ENCODE measurements around the gene APBA2. TPM values are rescaled to one million over a fixed set of nuclear protein-coding genes. Genes with fewer than 3 reads are reported as not detected.

The APBA2 gene
- total RNA-seq, 1 donor from 2014 or later = 33.1 TPM

DNA sequence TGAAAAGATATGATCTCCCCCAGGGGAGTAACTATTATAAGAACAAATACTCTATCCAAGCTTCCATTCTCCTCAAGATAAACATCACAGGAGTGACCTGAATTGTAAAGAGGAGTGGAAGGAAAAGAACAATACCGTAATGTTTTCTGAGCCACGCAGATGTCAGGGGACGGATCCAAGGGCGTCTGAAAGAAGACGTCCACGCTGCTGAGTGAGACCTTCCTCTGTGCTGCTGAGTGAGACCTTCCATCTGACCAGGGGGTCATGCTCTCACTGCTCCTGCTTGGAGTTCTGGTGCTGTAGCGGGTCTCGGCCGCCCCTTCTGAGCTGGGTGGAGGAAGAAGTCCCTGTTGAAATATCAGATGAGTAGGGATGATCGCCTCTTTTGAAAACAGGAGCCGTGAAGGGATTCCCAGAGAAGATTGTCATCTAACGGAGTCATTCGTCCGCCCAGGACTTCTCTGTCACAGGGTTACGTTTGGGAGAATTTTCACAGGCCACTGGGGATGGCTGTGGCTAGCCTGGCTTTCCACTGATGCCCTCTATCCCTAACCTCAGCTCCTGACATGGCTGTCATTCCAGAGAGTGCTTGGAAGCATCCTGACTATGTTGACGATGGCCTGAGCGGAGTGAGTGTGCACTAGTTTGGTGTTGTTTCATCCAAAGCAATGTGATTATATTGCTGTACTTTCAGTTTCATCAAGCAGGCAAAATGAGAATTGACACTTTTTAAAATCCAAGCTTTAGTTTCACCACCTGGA lies 184.9 kb downstream of the APBA2 start:
- no peak for DNase-seq (ENCODE audit: low spot score in 2 of 2, unreplicated experiment in 2 of 2)
- Mint-ChIP-seq H3K4me1 (no peaks in the 10 kb centered on the region), H3K4me3 (no peak overlapping the region), H3K27ac (no peak overlapping the region), H3K9me3 (peaks cover 9% of the 10 kb centered on the region), H3K36me3 (peaks cover 3% of the 10 kb centered on the region), H3K27me3 (ENCODE audit: low read depth) (no peaks in the 10 kb centered on the region)
- TF ChIP-seq, protein P1, sequence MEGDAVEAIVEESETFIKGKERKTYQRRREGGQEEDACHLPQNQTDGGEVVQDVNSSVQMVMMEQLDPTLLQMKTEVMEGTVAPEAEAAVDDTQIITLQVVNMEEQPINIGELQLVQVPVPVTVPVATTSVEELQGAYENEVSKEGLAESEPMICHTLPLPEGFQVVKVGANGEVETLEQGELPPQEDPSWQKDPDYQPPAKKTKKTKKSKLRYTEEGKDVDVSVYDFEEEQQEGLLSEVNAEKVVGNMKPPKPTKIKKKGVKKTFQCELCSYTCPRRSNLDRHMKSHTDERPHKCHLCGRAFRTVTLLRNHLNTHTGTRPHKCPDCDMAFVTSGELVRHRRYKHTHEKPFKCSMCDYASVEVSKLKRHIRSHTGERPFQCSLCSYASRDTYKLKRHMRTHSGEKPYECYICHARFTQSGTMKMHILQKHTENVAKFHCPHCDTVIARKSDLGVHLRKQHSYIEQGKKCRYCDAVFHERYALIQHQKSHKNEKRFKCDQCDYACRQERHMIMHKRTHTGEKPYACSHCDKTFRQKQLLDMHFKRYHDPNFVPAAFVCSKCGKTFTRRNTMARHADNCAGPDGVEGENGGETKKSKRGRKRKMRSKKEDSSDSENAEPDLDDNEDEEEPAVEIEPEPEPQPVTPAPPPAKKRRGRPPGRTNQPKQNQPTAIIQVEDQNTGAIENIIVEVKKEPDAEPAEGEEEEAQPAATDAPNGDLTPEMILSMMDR (IDR thresholded peaks at IDR 0.05; ENCODE audit: unreplicated experiment) = no peak

DNA sequence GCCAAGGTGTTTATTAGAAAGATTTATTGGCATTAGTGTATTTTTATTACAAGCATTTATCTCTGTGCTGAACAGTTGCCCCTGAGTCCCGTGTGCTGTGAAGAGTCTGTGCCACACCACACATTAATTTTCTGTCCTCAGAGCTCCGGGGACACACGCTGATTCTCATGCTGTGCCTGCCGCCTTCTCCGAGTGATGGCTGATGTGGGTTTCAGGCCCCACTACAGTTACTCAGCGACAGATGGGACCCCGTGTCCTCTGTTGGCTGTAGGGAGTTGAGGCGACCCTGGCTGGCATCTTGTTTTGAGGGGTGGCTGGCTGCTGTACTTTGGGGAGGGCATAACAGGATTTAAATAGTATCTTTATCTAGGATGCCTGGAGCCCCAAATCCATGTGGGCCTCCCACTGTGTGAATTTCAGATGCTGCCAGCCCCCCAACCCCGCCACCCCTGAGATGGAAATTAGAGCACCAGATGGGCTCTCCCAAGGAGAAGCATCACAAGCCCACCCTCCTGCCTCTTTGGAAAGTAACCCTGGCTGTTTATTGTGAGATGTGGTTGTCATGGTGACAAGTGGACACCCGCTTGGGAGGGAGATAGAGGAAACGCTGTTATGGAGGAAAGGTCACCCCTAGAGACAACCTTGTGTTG lies 185.6 kb downstream of the APBA2 start:
- TF ChIP-seq, protein P1 (IDR thresholded peaks at IDR 0.05; ENCODE audit: unreplicated experiment) = no peak
- Mint-ChIP-seq H3K27ac (no peak overlapping the region), H3K27me3 (ENCODE audit: low read depth) (no peaks in the 10 kb centered on the region), H3K36me3 (peaks cover 5% of the 10 kb centered on the region), H3K4me1 (no peaks in the 10 kb centered on the region), H3K9me3 (peaks cover 9% of the 10 kb centered on the region), H3K4me3 (no peak overlapping the region)
- no peak for DNase-seq (ENCODE audit: low spot score in 2 of 2, unreplicated experiment in 2 of 2)

DNA sequence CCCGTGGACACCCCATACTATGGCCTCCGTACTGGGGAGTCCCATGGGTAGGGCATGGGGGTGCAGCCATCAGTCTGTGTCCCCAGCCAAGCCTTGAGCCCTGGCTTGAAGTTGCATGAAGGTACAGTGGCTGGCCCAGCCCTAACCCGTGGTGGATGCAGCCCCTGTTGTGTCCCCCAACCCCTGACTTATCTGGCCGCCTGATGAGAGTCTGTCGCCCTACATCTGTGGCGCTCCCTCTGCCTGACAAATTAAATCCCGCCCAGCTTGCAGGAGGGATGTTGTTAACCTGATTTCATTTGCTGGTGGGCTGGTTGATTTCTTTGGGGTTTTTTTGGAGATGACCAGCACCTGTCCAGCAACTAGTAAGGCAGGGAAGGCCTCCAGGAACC lies 186.1 kb downstream of the APBA2 start:
- no peaks in the 10 kb centered on the region for H3K4me1 Mint-ChIP-seq
- no peak for DNase-seq (ENCODE audit: low spot score in 2 of 2, unreplicated experiment in 2 of 2)
- TF ChIP-seq, protein P1 (IDR thresholded peaks at IDR 0.05; ENCODE audit: unreplicated experiment) = no peak
- H3K4me3 Mint-ChIP-seq = no peak overlapping the region
- H3K36me3 Mint-ChIP-seq = peaks cover 5% of the 10 kb centered on the region
- no peak overlapping the region for H3K27ac Mint-ChIP-seq
- H3K27me3 Mint-ChIP-seq (ENCODE audit: low read depth) = no peaks in the 10 kb centered on the region
- peaks cover 9% of the 10 kb centered on the region for H3K9me3 Mint-ChIP-seq

DNA sequence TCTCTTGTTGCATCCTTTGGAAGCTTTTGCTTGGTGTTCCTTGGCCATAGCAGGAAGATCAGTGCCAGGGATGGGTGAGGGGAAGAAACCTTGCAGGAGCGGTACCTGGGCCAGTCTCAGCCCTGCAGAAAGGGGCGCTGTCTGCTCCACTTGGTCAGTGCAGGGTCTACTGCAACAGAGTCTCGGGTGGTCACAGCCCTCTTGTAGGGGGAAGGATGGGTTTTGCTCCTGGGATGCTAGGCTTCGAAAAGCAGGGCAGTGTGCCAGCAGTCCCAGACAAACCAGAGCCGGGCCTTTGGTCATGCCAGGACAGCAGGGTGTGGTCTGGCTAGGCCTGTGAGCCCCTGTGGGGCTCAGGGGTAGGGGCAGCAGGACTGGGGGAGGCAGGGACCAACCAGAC lies 186.7 kb downstream of the APBA2 start:
- Mint-ChIP-seq H3K27ac (no peak overlapping the region), H3K4me3 (no peak overlapping the region), H3K9me3 (peaks cover 9% of the 10 kb centered on the region), H3K27me3 (ENCODE audit: low read depth) (no peaks in the 10 kb centered on the region), H3K36me3 (peaks cover 5% of the 10 kb centered on the region), H3K4me1 (no peaks in the 10 kb centered on the region)
- no peak for DNase-seq (ENCODE audit: low spot score in 2 of 2, unreplicated experiment in 2 of 2)
- TF ChIP-seq, protein P1 (IDR thresholded peaks at IDR 0.05; ENCODE audit: unreplicated experiment) = no peak

DNA sequence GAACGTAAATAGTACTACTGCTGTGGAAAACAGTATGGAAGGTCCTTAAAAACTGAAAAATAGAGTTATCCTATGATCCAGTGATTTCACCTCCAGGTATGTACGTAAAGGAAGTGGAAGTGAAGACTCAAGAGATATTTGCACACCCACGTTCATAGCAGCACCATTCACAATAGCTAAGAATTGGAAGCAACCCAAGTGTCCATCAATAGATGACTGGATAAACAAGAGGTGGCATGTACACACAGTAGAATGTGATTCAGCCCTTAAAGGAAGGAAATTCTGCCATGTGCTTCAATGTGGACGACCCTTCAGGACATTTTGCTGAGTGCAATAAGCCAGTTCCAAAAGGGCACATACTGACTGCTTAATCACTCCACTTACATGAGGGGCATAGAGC lies 188.3 kb downstream of the APBA2 start:
- TF ChIP-seq, protein P1 (IDR thresholded peaks at IDR 0.05; ENCODE audit: unreplicated experiment) = no peak
- Mint-ChIP-seq H3K36me3 (peaks cover 3% of the 10 kb centered on the region), H3K9me3 (peaks cover 9% of the 10 kb centered on the region), H3K4me3 (no peak overlapping the region), H3K27ac (no peak overlapping the region), H3K27me3 (ENCODE audit: low read depth) (no peaks in the 10 kb centered on the region), H3K4me1 (no peaks in the 10 kb centered on the region)
- DNase-seq (ENCODE audit: low spot score in 2 of 2, unreplicated experiment in 2 of 2) = no peak
